HAP-1 (cell line): ENCODE results near the gene PATJ.
"Not testable (repeated sequence)": the region's sequence is repeated elsewhere in the genome, so short reads cannot be mapped to it uniquely, and the experiment has no call there.

ENCODE experiments used
- DNase-seq, 2 experiments: peaks; one replicate each; pipeline ENCODE4 v3.0.0-alpha.2; 2016 to 2020; ENCODE audit warnings: low spot score in 2 of 2
- H3K27me3 ChIP-seq: fragments of 250-450 bp; sonication (Bioruptor Pico); 2 replicates; pipeline ENCODE4 v1.5.1; 2020; ENCODE audit warnings: low read depth, mild to moderate bottlenecking, moderate library complexity
- H3K36me3 ChIP-seq: fragments of 250-450 bp; sonication (Bioruptor Pico); replicated peaks from 2 replicates; pipeline ENCODE4 v1.5.1; 2020; ENCODE audit warnings: mild to moderate bottlenecking
- H3K4me1 ChIP-seq: fragments of 250-450 bp; sonication (Bioruptor Pico); 2 replicates; pipeline ENCODE4 v1.5.1; 2020; ENCODE audit warnings: mild to moderate bottlenecking
- H3K4me3 ChIP-seq: fragments of 250-450 bp; sonication (Bioruptor Pico); 2 replicates; pipeline ENCODE4 v1.5.1; 2020; ENCODE audit warnings: mild to moderate bottlenecking, moderate library complexity
- H3K9me3 ChIP-seq: fragments of 250-450 bp; sonication (Bioruptor Pico); 2 replicates; pipeline ENCODE4 v1.5.1; 2020; ENCODE audit warnings: mild to moderate bottlenecking, moderate library complexity
- in situ Hi-C: fragments of 300-500 bp; cut with MboI; formaldehyde crosslinking; loops from 3 replicates; pipeline ENCODE4 v1.14.3; 2020; ENCODE audit warnings: low sequenced_read_pairs, inconsistent platforms, mixed read lengths

The PATJ gene

DNA sequence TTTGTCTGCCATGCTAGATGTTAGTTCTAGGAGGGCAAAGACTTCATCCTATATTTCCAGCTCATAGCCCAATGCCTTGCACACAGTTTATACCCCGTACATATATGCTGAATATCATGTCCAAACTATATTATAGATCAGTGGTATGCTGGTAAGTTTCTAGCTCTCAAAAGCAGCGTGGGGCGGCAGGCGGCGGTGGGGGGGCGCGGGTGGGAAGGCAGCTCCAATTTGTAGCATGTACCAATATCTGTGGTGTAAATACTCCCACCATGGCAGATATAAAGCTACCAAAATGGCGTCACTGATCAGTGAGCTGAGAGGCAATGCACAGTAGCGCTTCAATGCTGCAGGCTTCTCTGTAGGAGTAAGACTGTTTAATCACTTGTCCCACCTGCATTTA is 77.1 kb downstream of the PATJ start:
- in situ Hi-C loops, result no loop called here
- Histone ChIP-seq H3K36me3 (no peaks in the 10 kb centered on the region; the same call in 1 of the 2 replicates), H3K27me3 (no peaks in the 10 kb centered on the region)

DNA sequence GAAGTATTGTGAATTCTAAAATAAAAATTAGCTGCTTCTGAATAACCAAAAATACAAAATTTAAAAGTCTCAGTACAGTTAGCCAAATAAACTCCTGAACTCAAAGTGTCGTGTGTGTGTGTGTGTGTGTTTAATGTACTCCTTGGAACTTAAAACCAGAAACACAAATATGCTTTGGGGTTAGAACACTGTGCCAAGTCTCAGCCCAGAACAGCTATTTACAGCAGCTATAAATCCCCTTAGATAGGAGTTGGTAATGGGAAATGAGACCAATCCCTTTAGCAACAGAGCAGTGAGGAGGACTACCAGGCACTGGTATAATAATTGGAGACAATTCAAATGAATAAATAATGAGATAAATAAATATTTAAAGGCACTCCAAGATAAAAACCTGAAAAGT is 83.1 kb downstream of the PATJ start:
- Histone ChIP-seq H3K27me3 (no peaks in the 10 kb centered on the region), H3K9me3 (no peaks in the 10 kb centered on the region), H3K4me3 (no peak overlapping the region), H3K36me3 (peaks cover 4% of the 10 kb centered on the region), H3K4me1 (no peaks in the 10 kb centered on the region)
- in situ Hi-C loops, result no loop called here
- no peak for DNase-seq

More for the DNA sequence above, 77.1 kb downstream of the PATJ start:
- H3K4me3 ChIP-seq, result no peak overlapping the region
- H3K9me3 ChIP-seq, result no peaks in the 10 kb centered on the region
- no peaks in the 10 kb centered on the region for H3K4me1 ChIP-seq
- no peak for DNase-seq

DNA sequence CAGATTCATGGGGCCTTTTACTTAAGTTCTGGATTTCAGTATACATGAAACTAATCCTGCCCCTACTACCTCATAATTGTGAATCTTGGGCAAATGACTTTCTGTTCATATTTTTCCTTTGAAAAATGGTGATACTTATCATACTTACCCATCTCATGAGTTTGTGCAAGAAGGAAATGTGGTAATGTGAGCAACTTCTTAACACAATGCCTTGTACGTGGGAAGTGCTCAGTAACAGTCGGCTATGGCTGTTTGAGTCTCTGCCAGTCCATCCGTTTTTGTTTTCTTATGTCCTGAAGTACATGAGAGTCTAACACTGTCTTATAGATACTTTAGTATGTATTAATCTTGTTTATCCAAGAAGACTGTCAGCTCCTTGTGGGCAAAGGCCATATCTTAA is 86.5 kb downstream of the PATJ start:
- DNase-seq, result no peak
- H3K27me3 ChIP-seq, result no peaks in the 10 kb centered on the region
- in situ Hi-C loops, result no loop called here

DNA sequence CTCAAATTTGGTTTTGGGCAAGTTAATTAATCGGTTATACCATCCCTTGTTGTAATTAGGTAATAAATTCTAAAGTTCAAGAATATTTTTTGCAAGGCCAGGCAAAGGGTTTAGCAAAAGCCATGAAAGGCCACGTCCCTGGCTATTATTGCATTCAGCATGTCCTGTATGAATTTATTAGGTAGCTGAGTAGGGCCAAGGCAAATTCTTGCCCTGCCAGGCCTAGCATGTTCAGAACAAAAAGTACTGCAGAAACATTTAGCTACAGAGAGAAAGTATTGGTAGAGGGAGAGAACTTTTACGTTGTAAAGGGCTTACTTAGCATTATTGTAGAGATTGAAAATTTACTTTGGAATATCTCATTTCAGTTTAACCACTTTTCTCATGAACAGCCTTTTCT is 94.4 kb downstream of the PATJ start:
- Histone ChIP-seq H3K4me1 (no peaks in the 10 kb centered on the region), H3K4me3 (no peak overlapping the region), H3K27me3 (no peaks in the 10 kb centered on the region), H3K9me3 (no peaks in the 10 kb centered on the region), H3K36me3 (no peaks in the 10 kb centered on the region)
- in situ Hi-C loops, result no loop called here
- no peak for DNase-seq

More for the DNA sequence above, 86.5 kb downstream of the PATJ start:
- H3K9me3 ChIP-seq, result no peaks in the 10 kb centered on the region
- H3K4me1 ChIP-seq, result no peaks in the 10 kb centered on the region
- H3K4me3 ChIP-seq, result no peak overlapping the region
- H3K36me3 ChIP-seq, result peaks cover 4% of the 10 kb centered on the region

DNA sequence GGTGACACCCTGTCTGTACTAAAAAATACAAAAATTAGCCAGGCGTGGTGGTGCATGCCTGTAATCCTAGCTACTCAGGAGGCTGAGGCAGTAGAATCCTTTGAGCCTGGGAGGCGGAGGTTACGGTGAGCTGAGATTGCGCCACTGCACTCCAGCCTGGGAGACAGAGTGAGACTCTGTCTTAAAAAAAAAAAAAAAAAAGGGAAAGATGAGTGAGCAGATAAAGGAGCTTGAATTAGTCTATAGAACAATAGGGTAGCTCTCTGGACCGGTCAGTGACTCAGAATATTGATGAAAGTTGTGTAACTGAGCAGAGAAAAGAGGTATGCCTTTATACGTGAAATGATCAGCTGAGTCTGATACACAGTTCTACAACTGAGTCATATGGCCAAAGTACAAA is 95.3 kb downstream of the PATJ start:
- H3K4me3 ChIP-seq, in situ Hi-C loops: not testable (repeated sequence)

DNA sequence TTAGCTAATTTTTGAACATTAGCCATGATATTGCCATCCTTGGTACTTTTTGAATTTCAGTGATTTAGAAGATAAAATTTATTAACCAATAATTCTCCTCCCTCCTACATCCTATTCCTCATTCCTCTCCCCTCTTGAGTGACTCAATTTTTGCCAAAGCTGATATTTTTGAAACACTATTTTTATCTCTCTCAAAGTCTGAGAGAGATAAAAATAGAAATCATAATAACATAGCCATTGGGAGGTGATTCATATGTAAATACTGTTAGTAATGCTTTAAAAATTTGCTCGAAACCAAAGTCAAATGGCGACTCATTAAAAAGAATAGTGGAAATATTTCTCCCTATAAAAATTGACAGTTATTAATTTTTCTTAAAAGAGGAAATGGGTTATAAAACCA is 97.4 kb downstream of the PATJ start:
- no peak for DNase-seq
- no peak overlapping the region for H3K4me3 ChIP-seq
- no peaks in the 10 kb centered on the region for H3K4me1 ChIP-seq
- no peaks in the 10 kb centered on the region for H3K27me3 ChIP-seq
- H3K9me3 ChIP-seq, result no peaks in the 10 kb centered on the region
- in situ Hi-C loops, result no loop called here
- no peaks in the 10 kb centered on the region for H3K36me3 ChIP-seq

More for the DNA sequence above, 95.3 kb downstream of the PATJ start:
- not testable (repeated sequence) for DNase-seq, H3K27me3 ChIP-seq, H3K4me1 ChIP-seq, H3K36me3 ChIP-seq, H3K9me3 ChIP-seq

DNA sequence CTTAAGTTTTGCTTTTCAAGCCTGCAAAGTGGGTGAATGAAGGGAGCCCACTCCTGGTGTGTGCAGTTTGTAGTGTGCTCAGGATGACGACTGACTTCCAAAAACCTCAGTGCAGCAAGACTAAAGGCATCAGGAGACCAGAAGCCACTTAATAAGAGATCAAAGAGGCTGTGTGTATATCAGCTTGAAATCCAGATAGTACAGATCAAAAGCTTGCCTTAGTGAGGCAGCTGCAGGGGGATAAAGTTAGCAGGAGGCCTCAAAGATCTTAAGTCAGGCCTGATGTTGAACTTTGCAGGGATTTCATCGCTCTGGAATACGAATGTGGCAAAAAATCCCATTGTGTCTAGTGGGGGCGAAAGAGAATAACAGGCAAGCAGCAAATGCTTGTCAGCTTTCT is 99.8 kb downstream of the PATJ start:
- Histone ChIP-seq H3K4me1 (no peaks in the 10 kb centered on the region), H3K4me3 (no peak overlapping the region), H3K9me3 (no peaks in the 10 kb centered on the region), H3K27me3 (no peaks in the 10 kb centered on the region), H3K36me3 (no peaks in the 10 kb centered on the region)
- in situ Hi-C loops, result no loop called here
- no peak for DNase-seq

DNA sequence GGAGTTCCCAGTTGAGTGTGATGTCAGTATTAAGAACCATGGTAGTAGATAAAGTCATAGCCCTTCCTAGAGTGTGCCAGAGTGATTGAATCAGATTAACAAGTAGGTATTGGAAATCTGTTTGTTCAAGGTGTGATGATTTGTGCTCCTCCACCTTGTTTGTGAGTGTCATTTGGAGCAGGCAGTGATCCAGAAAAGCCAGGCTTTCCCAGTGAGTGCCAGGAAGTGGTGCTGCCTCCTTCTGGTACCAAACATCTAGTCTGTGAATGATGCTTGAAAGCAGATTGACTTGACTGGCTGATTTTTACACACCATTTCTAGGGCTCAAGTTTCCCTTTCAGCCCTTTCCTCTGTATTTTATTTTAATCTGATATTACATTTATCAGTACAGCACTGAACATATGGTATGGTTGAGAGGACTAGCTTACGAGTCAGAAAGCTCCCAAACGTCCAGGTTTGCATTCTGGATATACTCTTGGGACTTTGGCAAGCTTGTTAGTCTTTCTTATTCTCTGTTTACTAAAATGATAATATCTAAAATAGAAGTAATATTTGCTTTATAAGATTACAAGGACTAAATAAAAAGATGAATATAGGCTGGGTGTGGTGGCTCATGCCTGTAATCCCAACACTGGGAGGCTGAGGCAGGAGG is 100.7 kb downstream of the PATJ start:
- in situ Hi-C loops, result no loop called here
- no peaks in the 10 kb centered on the region for H3K4me1 ChIP-seq
- DNase-seq, result no peak
- no peak overlapping the region for H3K4me3 ChIP-seq
- no peaks in the 10 kb centered on the region for H3K9me3 ChIP-seq
- no peaks in the 10 kb centered on the region for H3K36me3 ChIP-seq
- no peaks in the 10 kb centered on the region for H3K27me3 ChIP-seq

DNA sequence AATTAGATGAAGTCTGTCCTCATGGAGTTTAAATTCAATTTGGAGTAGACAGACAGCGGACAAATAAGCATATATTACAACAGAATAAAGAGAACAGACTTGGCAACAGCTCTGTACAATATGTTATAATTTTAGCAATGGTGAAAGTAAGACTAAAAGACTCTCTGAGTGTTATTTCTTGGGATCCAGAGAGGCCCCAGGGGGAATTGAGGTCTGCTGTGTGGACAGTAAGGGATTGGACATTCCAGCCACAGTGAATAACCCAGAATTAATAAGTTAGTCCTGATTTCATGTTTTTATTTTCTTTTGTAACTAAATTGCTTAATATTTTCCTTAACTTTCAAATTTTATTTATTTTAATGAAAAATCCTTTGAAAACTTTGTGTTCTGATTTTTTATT is 101.7 kb downstream of the PATJ start:
- Histone ChIP-seq H3K36me3 (no peaks in the 10 kb centered on the region), H3K4me1 (no peaks in the 10 kb centered on the region), H3K27me3 (no peaks in the 10 kb centered on the region), H3K4me3 (no peak overlapping the region), H3K9me3 (no peaks in the 10 kb centered on the region)
- in situ Hi-C loops, result no loop called here
- no peak for DNase-seq

DNA sequence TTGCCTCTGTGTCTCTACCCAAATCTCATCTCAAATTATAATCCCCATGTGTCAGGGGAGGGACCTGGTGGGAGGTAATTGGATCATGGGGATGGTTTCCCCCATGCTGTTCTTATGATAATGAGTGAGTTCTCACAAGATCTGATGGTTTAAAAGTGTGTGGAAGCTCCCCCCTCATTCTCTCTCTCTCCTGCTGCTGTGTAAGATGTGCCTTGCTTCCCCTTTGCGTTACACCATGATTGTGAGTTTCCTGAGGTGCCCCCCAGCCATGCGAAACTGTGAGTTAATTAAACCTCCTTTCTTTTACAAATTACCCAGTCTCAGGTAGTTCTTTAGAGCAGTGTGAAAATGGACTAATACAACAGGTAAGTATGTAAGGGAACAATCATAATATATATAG is 102.4 kb downstream of the PATJ start:
- H3K36me3 ChIP-seq, H3K4me3 ChIP-seq, DNase-seq, H3K27me3 ChIP-seq, H3K4me1 ChIP-seq, H3K9me3 ChIP-seq, in situ Hi-C loops: not testable (repeated sequence)

DNA sequence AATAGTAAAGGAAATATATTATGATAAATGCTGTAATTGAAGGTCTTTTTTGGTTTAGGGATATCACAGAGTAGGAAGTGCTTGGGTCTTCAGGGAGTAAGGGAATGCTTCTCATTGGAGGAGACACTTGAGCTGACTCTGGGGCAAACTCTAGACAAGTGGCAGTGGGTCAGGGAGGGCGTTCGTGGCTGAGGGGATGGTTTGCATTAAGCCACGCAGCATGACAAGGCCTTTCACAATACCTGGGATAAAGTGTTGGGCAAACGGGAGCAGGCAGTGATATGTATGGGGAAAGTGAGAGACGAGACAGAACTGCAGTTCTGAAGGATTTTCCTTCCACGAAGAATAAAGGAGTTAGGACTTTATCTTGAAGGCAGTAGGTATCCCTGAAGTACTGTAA is 109.0 kb downstream of the PATJ start:
- peaks cover 8% of the 10 kb centered on the region for H3K4me1 ChIP-seq
- in situ Hi-C loops, result loop anchor here (25.0 kb wide), 1 partner anchor 864 kb away; no protein-coding TSS in a partner anchor
- no peak for DNase-seq

DNA sequence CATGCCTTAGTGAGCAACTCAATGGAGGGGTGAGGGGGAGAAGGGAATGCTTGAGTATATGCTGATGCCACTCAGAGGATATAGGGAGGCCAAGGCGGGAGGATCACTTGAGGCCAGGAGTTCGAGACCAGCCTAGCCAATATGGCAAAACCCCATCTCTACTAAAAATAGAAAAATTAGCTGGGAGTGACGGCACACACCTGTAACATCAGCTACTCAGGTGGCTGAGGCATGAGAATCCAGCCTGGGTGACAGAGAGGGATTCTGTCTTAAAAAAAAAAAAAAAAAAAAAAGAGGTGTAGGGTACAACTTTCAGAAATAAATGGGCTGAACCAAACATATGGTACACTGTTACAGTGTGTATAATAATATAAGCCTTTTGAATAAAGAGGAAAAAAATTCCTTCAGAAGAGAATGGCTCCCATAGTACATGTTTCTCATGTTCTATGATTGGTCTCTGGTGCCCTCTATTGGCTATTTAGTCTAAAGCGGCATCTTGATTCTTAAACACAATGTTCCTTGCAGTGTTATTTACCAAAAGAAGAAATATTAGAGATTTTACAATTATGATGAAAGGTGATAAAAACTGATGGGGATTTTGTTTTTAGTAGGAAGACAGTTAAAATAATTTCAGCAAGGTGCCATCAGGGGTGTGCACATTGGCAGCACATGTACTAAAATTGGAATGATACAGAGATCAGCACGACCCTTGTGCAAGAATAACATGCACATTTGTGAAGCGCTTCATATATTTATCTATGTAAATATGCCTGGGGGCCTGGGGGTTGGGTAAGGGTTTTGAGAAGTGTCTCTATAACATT is 109.8 kb downstream of the PATJ start:
- Histone ChIP-seq H3K9me3 (no peaks in the 10 kb centered on the region), H3K27me3 (no peaks in the 10 kb centered on the region), H3K4me1 (peaks cover 8% of the 10 kb centered on the region), H3K36me3 (0 out of 2 replicates have a peak, but pooled peaks cover 4% of the 10 kb centered on the region), H3K4me3 (no peak overlapping the region)
- in situ Hi-C loops, result loop anchor here (25.0 kb wide), 1 partner anchor 865 kb away; no protein-coding TSS in a partner anchor
- DNase-seq, result peak; percentile 31 to 71

More for the DNA sequence above, 109.0 kb downstream of the PATJ start:
- H3K9me3 ChIP-seq, result no peaks in the 10 kb centered on the region
- no peak overlapping the region for H3K4me3 ChIP-seq
- H3K27me3 ChIP-seq, result no peaks in the 10 kb centered on the region
- 0 out of 2 replicates have a peak, but pooled peaks cover 3% of the 10 kb centered on the region for H3K36me3 ChIP-seq

DNA sequence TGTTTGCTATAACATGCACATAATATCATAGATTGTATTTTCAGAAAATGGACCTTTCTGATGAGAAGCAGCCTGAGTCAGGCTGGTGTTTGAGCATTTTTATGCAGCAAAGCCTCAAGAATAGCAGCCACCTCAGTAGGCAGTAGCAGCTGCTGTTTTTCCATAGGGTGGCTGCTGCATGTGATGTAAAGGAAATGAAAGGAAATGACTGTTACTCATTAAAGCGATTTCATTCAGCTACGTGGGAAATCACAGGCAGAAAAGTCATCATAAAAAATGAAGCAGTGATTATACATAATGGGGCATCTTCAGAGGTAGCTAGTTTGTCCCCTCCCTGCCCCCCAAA is 110.4 kb downstream of the PATJ start:
- Histone ChIP-seq H3K4me1 (peaks cover 8% of the 10 kb centered on the region), H3K4me3 (no peak overlapping the region), H3K27me3 (no peaks in the 10 kb centered on the region), H3K9me3 (no peaks in the 10 kb centered on the region), H3K36me3 (0 out of 2 replicates have a peak, but pooled peaks cover 7% of the 10 kb centered on the region)
- DNase-seq, result no peak
- in situ Hi-C loops, result loop anchor here (25.0 kb wide), 1 partner anchor 865 kb away; no protein-coding TSS in a partner anchor

DNA sequence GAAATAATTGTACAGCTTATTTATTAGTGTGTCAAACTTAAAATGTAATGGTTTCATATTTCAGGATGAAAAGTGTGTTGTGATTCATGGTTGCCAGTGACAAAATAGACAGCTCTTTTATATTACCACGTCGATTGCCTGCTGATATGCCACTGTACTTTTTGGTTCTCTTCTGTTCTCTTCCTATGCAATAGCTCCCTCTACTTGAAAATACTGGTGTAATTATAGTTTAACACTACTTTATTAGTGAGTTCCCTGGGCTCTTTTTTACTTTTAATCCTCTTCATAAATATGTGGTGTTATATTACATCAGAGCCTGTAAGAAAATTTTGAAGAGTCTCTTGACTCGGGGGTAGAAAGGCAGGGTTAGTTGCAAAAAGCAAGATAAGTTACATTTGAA is 111.3 kb downstream of the PATJ start:
- Histone ChIP-seq H3K4me1 (peaks cover 8% of the 10 kb centered on the region), H3K36me3 (peaks cover 7% of the 10 kb centered on the region; the same call in 1 of the 2 replicates), H3K27me3 (no peaks in the 10 kb centered on the region), H3K4me3 (no peak overlapping the region), H3K9me3 (no peaks in the 10 kb centered on the region)
- DNase-seq, result peak in 1 of 2 experiments; percentile 60
- in situ Hi-C loops, result loop anchor here (25.0 kb wide), 1 partner anchor 866 kb away; no protein-coding TSS in a partner anchor
